Measurements from ENCODE around the gene DNAJB14. TPM values are rescaled to one million over a fixed set of nuclear protein-coding genes. Genes with fewer than 3 reads are reported as not detected.
A peak's percentile ranks its signal among the peaks of the same experiment; 100 is the strongest.

Gene DNAJB14
- total RNA-seq, 2 donors from 2014 or later = 46.1 to 60.5 TPM

GRCh38 chr4:99853999-99854398 is 92.4 kb downstream of the DNAJB14 start:
- Mint-ChIP-seq H3K9me3 (no peaks in the 10 kb centered on the region), H3K27ac (peak overlapping the region; percentile 7)

GRCh38 chr4:99853190-99853589 is 93.2 kb downstream of the DNAJB14 start:
- no peak for DNase-seq
- H3K36me3 Mint-ChIP-seq (ENCODE audit: insufficient read depth in 2 of 2) = peaks cover 11 to 26% of the 10 kb centered on the region in 2 donors
- ATAC-seq (replicated peaks in 1 of 2) = no peak
- H3K27ac Mint-ChIP-seq = peak overlapping the region; percentile 100
- H3K4me1 Mint-ChIP-seq (ENCODE audit: low read depth) = peaks cover 94% of the 10 kb centered on the region
- H3K9me3 Mint-ChIP-seq = no peaks in the 10 kb centered on the region
- no peaks in the 10 kb centered on the region for H3K27me3 Mint-ChIP-seq (ENCODE audit: low read depth)
- H3K4me3 Mint-ChIP-seq = peak overlapping the region in 1 of 2 donors; percentile 92

More at GRCh38 chr4:99853999-99854398, 92.4 kb downstream of the DNAJB14 start:
- no peak for DNase-seq
- H3K4me1 Mint-ChIP-seq (ENCODE audit: low read depth) = peaks cover 93% of the 10 kb centered on the region
- peaks cover 11 to 26% of the 10 kb centered on the region in 2 donors for H3K36me3 Mint-ChIP-seq (ENCODE audit: insufficient read depth in 2 of 2)
- ATAC-seq (replicated peaks in 1 of 2) = no peak
- no peak overlapping the region for H3K4me3 Mint-ChIP-seq
- no peaks in the 10 kb centered on the region for H3K27me3 Mint-ChIP-seq (ENCODE audit: low read depth)

GRCh38 chr4:99852199-99852749 is 94.1 kb downstream of the DNAJB14 start:
- H3K4me3 Mint-ChIP-seq = peak overlapping the region; percentile 80 to 92
- H3K4me1 Mint-ChIP-seq (ENCODE audit: low read depth) = peaks cover 95% of the 10 kb centered on the region
- ATAC-seq (replicated peaks in 1 of 2) (peak; percentile 12 to 17), DNase-seq (peak in 1 of 2 donors; percentile 31)
- peak overlapping the region; percentile 100 for H3K27ac Mint-ChIP-seq
- H3K27me3 Mint-ChIP-seq (ENCODE audit: low read depth) = no peaks in the 10 kb centered on the region
- H3K9me3 Mint-ChIP-seq = no peaks in the 10 kb centered on the region
- H3K36me3 Mint-ChIP-seq (ENCODE audit: insufficient read depth in 2 of 2) = peaks cover 11 to 26% of the 10 kb centered on the region in 2 donors

- peaks cover 3 to 14% of the 10 kb centered on the region in 2 donors for H3K36me3 Mint-ChIP-seq (ENCODE audit: insufficient read depth in 2 of 2)
- peak overlapping the region; percentile 76 to 79 for H3K4me3 Mint-ChIP-seq
- no peaks in the 10 kb centered on the region for H3K9me3 Mint-ChIP-seq
- H3K27me3 Mint-ChIP-seq (ENCODE audit: low read depth) = no peaks in the 10 kb centered on the region
- DNase-seq = peak; percentile 51 to 61
- peaks cover 87% of the 10 kb centered on the region for H3K4me1 Mint-ChIP-seq (ENCODE audit: low read depth)
- peak; percentile 50 to 54 for ATAC-seq (replicated peaks in 1 of 2)
- peak overlapping the region; percentile 91 for H3K27ac Mint-ChIP-seq
Observed at GRCh38 chr4:99848591-99849001, 97.8 kb downstream of the DNAJB14 start.

GRCh38 chr4:99847362-99847976 is 98.9 kb downstream of the DNAJB14 start:
- Mint-ChIP-seq H3K9me3 (no peaks in the 10 kb centered on the region), H3K36me3 (ENCODE audit: insufficient read depth in 2 of 2) (peaks cover 5 to 14% of the 10 kb centered on the region in 2 donors)

GRCh38 chr4:99846891-99847290 is 99.5 kb downstream of the DNAJB14 start:
- DNase-seq (no peak), ATAC-seq (replicated peaks in 1 of 2) (no peak)
- peaks cover 8 to 16% of the 10 kb centered on the region in 2 donors for H3K36me3 Mint-ChIP-seq (ENCODE audit: insufficient read depth in 2 of 2)
- H3K9me3 Mint-ChIP-seq = no peaks in the 10 kb centered on the region
- H3K27me3 Mint-ChIP-seq (ENCODE audit: low read depth) = no peaks in the 10 kb centered on the region
- peaks cover 76% of the 10 kb centered on the region for H3K4me1 Mint-ChIP-seq (ENCODE audit: low read depth)
- peak overlapping the region; percentile 76 to 79 for H3K4me3 Mint-ChIP-seq
- peak overlapping the region; percentile 91 for H3K27ac Mint-ChIP-seq

More at GRCh38 chr4:99847362-99847976, 98.9 kb downstream of the DNAJB14 start:
- peak overlapping the region; percentile 76 to 79 for H3K4me3 Mint-ChIP-seq
- H3K4me1 Mint-ChIP-seq (ENCODE audit: low read depth) = peaks cover 76% of the 10 kb centered on the region
- DNase-seq = peak; percentile 48 to 53
- ATAC-seq (replicated peaks in 1 of 2) = peak; percentile 42 to 48
- H3K27me3 Mint-ChIP-seq (ENCODE audit: low read depth) = no peaks in the 10 kb centered on the region
- peak overlapping the region; percentile 91 for H3K27ac Mint-ChIP-seq

Other genes starting within 250 kb of the DNAJB14 start
- 10 to 100 TPM; 40.7 to 48.1 TPM for gene DAPP1, start 129.8 kb downstream of the DNAJB14 start, total RNA-seq
- 10 to 100 TPM; 20.7 to 23.3 TPM for gene LAMTOR3, start 52.2 kb downstream of the DNAJB14 start, total RNA-seq
- 100 to 1,000 TPM; 417 to 443 TPM for gene H2AZ1, start 3.7 kb upstream of the DNAJB14 start, total RNA-seq
- under 1 TPM; 0.72 to 0.90 TPM for gene DDIT4L, start 243.8 kb upstream of the DNAJB14 start, total RNA-seq